SU-DHL-6 (cell line): ENCODE results near the gene SRP72.

Experiments
- CTCF ChIP-seq: fragments of 200-600 bp; sonication (generic); IDR thresholded peaks from one replicate; pipeline ENCODE4 v1.5.1; 2017; ENCODE audit warnings: antibody characterized with exemption, mild to moderate bottlenecking, low read length, moderate library complexity; ENCODE audit not compliant: insufficient read depth, poor library complexity, severe bottlenecking
- EZH2phosphoT487 ChIP-seq: fragments of 200-600 bp; sonication (generic), shearing (Covaris generic); conservative IDR thresholded peaks from 2 replicates; pipeline ENCODE4 v1.6.1; 2018; ENCODE audit warnings: mild to moderate bottlenecking, antibody characterized with exemption, low read length, moderate library complexity, mixed read lengths

- TF ChIP-seq CTCF, result no peak
- no peak for TF ChIP-seq EZH2phosphoT487
These were observed 63.1 kb downstream of the SRP72 start for GRCh38 chr4:56530269-56531148.
